Progenitor cell of endocrine pancreas (in vitro differentiated cells): ENCODE results near the gene GLTPD2. TPM values are rescaled to one million over a fixed set of nuclear protein-coding genes. Genes with fewer than 3 reads are reported as not detected.

Experiments
- DNase-seq: peaks from one replicate; pipeline ENCODE4 v3.0.0; 2021; ENCODE audit warnings: low spot score; ENCODE audit not compliant: unreplicated experiment
- H3K27ac Mint-ChIP-seq: 2 replicates; pipeline ENCODE4 v1.8.0; 2021; ENCODE audit warnings: mild to moderate bottlenecking, moderate library complexity, mixed read lengths
- H3K27me3 Mint-ChIP-seq: 2 replicates; pipeline ENCODE4 v1.8.0; 2021; ENCODE audit warnings: mixed read lengths
- H3K36me3 Mint-ChIP-seq: 2 replicates; pipeline ENCODE4 v1.8.0; 2022; ENCODE audit warnings: mixed read lengths; ENCODE audit not compliant: insufficient read depth
- H3K4me1 Mint-ChIP-seq: 2 replicates; pipeline ENCODE4 v1.8.0; 2021; ENCODE audit warnings: low read depth, mixed read lengths
- H3K4me3 Mint-ChIP-seq: 2 replicates; pipeline ENCODE4 v1.8.0; 2021; ENCODE audit warnings: low read depth, mild to moderate bottlenecking, moderate library complexity, mixed read lengths
- H3K9me3 Mint-ChIP-seq: 2 replicates; pipeline ENCODE4 v1.8.0; 2021; ENCODE audit warnings: low read depth, mixed read lengths
- total RNA-seq: library from RNA; stranded (reverse); gene quantifications from 2 replicates; pipeline ENCODE4 v1.2.1, GENCODE V29; 2021
- TF ChIP-seq, protein P1 (sequence below): fragments of 200-600 bp; sonication (generic); IDR thresholded peaks from one replicate; pipeline ENCODE4 v1.5.0; 2021; ENCODE audit warnings: antibody characterized with exemption, mild to moderate bottlenecking; ENCODE audit not compliant: unreplicated experiment

GLTPD2 gene
- total RNA-seq, 1 donor from 2014 or later, result 4.0 TPM

DNA sequence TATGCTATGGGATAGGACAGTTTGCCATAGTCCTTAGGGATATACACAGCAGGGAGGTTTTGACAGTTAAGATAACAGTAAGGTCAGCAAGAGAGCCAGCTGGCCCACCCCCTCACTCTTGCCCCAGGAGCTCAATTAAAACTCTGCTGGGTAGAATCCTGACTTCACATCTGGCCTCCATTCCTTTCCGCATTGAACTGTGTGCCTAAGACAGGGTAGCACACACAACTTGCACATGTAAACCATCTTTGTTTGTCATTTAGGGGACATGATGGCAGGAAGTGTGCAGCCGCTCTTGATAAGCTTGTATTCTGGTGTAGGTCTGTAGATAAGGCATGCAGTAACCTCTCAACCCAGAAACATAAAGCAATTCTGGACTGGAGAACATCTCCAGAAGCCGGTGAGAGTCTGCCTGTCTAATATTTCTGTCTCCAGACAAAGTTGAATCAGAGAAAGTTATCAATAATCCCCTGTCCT lies 49.6 kb downstream of the GLTPD2 start:
- Mint-ChIP-seq H3K36me3 (peaks cover 5% of the 10 kb centered on the region), H3K4me1 (peaks cover 39% of the 10 kb centered on the region), H3K9me3 (no peaks in the 10 kb centered on the region), H3K27ac (no peak overlapping the region), H3K27me3 (no peaks in the 10 kb centered on the region), H3K4me3 (no peak overlapping the region)
- DNase-seq, result no peak
- TF ChIP-seq, protein P1, sequence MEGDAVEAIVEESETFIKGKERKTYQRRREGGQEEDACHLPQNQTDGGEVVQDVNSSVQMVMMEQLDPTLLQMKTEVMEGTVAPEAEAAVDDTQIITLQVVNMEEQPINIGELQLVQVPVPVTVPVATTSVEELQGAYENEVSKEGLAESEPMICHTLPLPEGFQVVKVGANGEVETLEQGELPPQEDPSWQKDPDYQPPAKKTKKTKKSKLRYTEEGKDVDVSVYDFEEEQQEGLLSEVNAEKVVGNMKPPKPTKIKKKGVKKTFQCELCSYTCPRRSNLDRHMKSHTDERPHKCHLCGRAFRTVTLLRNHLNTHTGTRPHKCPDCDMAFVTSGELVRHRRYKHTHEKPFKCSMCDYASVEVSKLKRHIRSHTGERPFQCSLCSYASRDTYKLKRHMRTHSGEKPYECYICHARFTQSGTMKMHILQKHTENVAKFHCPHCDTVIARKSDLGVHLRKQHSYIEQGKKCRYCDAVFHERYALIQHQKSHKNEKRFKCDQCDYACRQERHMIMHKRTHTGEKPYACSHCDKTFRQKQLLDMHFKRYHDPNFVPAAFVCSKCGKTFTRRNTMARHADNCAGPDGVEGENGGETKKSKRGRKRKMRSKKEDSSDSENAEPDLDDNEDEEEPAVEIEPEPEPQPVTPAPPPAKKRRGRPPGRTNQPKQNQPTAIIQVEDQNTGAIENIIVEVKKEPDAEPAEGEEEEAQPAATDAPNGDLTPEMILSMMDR, result no peak

DNA sequence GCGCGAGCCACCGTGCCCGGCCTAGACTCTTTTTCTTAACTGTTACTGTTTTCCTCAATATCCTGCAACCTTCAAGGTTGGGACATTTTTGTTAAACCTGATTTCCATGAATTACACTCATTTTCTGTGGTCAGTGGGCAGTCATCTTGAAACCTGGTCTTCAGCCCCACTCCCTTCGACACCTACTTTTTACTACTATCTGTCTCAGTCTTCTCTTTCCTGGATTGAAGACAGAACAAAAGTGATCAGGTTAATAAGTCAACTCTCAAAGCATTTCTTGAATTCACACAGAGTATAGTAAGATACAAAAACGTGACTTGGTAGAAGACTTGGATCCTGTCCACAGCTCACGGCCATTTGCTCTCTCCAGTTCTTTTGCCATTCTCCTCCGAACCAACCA lies 50.5 kb downstream of the GLTPD2 start:
- no peaks in the 10 kb centered on the region for H3K9me3 Mint-ChIP-seq
- no peaks in the 10 kb centered on the region for H3K27me3 Mint-ChIP-seq
- H3K4me1 Mint-ChIP-seq, result peaks cover 33% of the 10 kb centered on the region
- peaks cover 5% of the 10 kb centered on the region for H3K36me3 Mint-ChIP-seq
- H3K4me3 Mint-ChIP-seq, result no peak overlapping the region
- peak overlapping the region; percentile 70 for H3K27ac Mint-ChIP-seq
- TF ChIP-seq, protein P1, result no peak
- DNase-seq, result no peak

Other genes starting within 250 kb of the GLTPD2 start
- 55.2 and 55.6 TPM in 2 replicates for gene MYBBP1A, start 233.6 kb upstream of the GLTPD2 start, total RNA-seq
- gene GGT6, start 228.4 kb upstream of the GLTPD2 start, total RNA-seq, result not detected in 2 replicates
- 8.3 and 8.6 TPM in 2 replicates for gene SMTNL2, start 204.4 kb upstream of the GLTPD2 start, total RNA-seq
- 0.33 and 0.69 TPM in 2 replicates for gene ALOX15, start 147.3 kb upstream of the GLTPD2 start, total RNA-seq
- gene PELP1, start 84.8 kb upstream of the GLTPD2 start, total RNA-seq, result 95.2 and 103 TPM in 2 replicates
- 52.6 and 53.8 TPM in 2 replicates for gene ARRB2, start 78.3 kb upstream of the GLTPD2 start, total RNA-seq
- 19.6 and 22.4 TPM in 2 replicates for gene MED11, start 57.5 kb upstream of the GLTPD2 start, total RNA-seq
- 0.18 and 0.22 TPM in 2 replicates for gene ZMYND15, start 49.1 kb upstream of the GLTPD2 start, total RNA-seq
- gene CXCL16, start 49.0 kb upstream of the GLTPD2 start, total RNA-seq, result 4.0 and 4.3 TPM in 2 replicates
- gene TM4SF5, start 17.1 kb upstream of the GLTPD2 start, total RNA-seq, result 0.44 and 0.57 TPM in 2 replicates
- gene VMO1, start 2.6 kb upstream of the GLTPD2 start, total RNA-seq, result 1.3 and 2.0 TPM in 2 replicates
- 126 and 137 TPM in 2 replicates for gene PSMB6, start 7.2 kb downstream of the GLTPD2 start, total RNA-seq
- gene PLD2, start 18.2 kb downstream of the GLTPD2 start, total RNA-seq, result 80.3 and 81.0 TPM in 2 replicates
- 139 and 145 TPM in 2 replicates for gene MINK1, start 44.4 kb downstream of the GLTPD2 start, total RNA-seq
- gene C17orf107, start 110.6 kb downstream of the GLTPD2 start, total RNA-seq, result 3.6 and 3.7 TPM in 2 replicates
- gene CHRNE, start 114.1 kb downstream of the GLTPD2 start, total RNA-seq, result 0.31 and 0.36 TPM in 2 replicates
- gene GP1BA, start 143.3 kb downstream of the GLTPD2 start, total RNA-seq, result not detected in 2 replicates
- 46.8 and 47.4 TPM in 2 replicates for gene SLC25A11, start 151.1 kb downstream of the GLTPD2 start, total RNA-seq
- 97.4 and 106 TPM in 2 replicates for gene RNF167, start 151.3 kb downstream of the GLTPD2 start, total RNA-seq
- 372 and 404 TPM in 2 replicates for gene PFN1, start 159.6 kb downstream of the GLTPD2 start, total RNA-seq
- 23.4 and 25.8 TPM in 2 replicates for gene ENO3, start 162.2 kb downstream of the GLTPD2 start, total RNA-seq
- gene SPAG7, start 178.9 kb downstream of the GLTPD2 start, total RNA-seq, result 70.3 and 71.4 TPM in 2 replicates
- 34.1 and 34.2 TPM in 2 replicates for gene CAMTA2, start 198.7 kb downstream of the GLTPD2 start, total RNA-seq
- 2.8 and 3.3 TPM in 2 replicates for gene INCA1, start 208.6 kb downstream of the GLTPD2 start, total RNA-seq
- gene KIF1C, start 209.0 kb downstream of the GLTPD2 start, total RNA-seq, result 104 and 111 TPM in 2 replicates
- not detected in 2 replicates for gene SLC52A1, start 246.5 kb downstream of the GLTPD2 start, total RNA-seq